NK-92 treated with Interleukin-12 subunit alpha and Interleukin-12 subunit beta, amount 100 ng/mL, for 24 hours (cell line): ENCODE measurements around the gene HDAC4.

ENCODE experiments used
- DNase-seq: peaks from one replicate; lab custom pipeline; 2025; lab: John Stamatoyannopoulos, UW

Gene HDAC4

GRCh38 chr2:239295377-239296019, 105.3 kb downstream of the HDAC4 start:
- no peak for DNase-seq

- DNase-seq = no peak
Measured at GRCh38 chr2:239294571-239295054, 106.2 kb downstream of the HDAC4 start.

- DNase-seq = no peak
Measured at GRCh38 chr2:239293775-239294430, 106.9 kb downstream of the HDAC4 start.

- no peak for DNase-seq
Measured at GRCh38 chr2:239292959-239293774, 107.7 kb downstream of the HDAC4 start.

GRCh38 chr2:239292531-239292930, 108.3 kb downstream of the HDAC4 start:
- no peak for DNase-seq

GRCh38 chr2:239291475-239292350, 109.1 kb downstream of the HDAC4 start:
- no peak for DNase-seq

GRCh38 chr2:239290618-239291474, 110.0 kb downstream of the HDAC4 start:
- DNase-seq = no peak

- DNase-seq = no peak
Measured at GRCh38 chr2:239289545-239289944, 111.3 kb downstream of the HDAC4 start.

GRCh38 chr2:239288951-239289511, 111.8 kb downstream of the HDAC4 start:
- no peak for DNase-seq

GRCh38 chr2:239288237-239288636, 112.6 kb downstream of the HDAC4 start:
- no peak for DNase-seq

- no peak for DNase-seq
Measured at GRCh38 chr2:239287461-239287860, 113.4 kb downstream of the HDAC4 start.

GRCh38 chr2:239286901-239287300, 113.9 kb downstream of the HDAC4 start:
- no peak for DNase-seq

GRCh38 chr2:239285932-239286230, 114.9 kb downstream of the HDAC4 start:
- no peak for DNase-seq

GRCh38 chr2:239285071-239285931, 115.5 kb downstream of the HDAC4 start:
- no peak for DNase-seq

GRCh38 chr2:239283961-239284795, 116.6 kb downstream of the HDAC4 start:
- DNase-seq = no peak

- no peak for DNase-seq
Measured at GRCh38 chr2:239283288-239283945, 117.4 kb downstream of the HDAC4 start.

GRCh38 chr2:239282448-239283287, 118.2 kb downstream of the HDAC4 start:
- no peak for DNase-seq
